A673 (cell line): ENCODE measurements around the gene IGFN1. TPM values are rescaled to one million over a fixed set of nuclear protein-coding genes. Genes with fewer than 3 reads are reported as not detected.

Source experiments
- BruUV-seq: library from RNA; stranded (reverse); fragments of 400-500 nt; replicated peaks from 2 replicates; lab custom pipeline; 2021; lab: Mats Ljungman, UMichigan
- CTCF ChIA-PET: fragments of 300-600 bp; sonication (Branson Sonifier 250); formaldehyde crosslinking; loops from one replicate; lab custom pipeline; 2022; ENCODE audit warnings: antibody characterized with exemption; lab: Charles Lee
- POLR2A ChIA-PET: fragments of 300-600 bp; sonication (Branson Sonifier 250); formaldehyde crosslinking; loops from one replicate; lab custom pipeline; 2022; ENCODE audit warnings: antibody characterized with exemption; ENCODE audit not compliant: low non-redundant PET; lab: Charles Lee
- DNase-seq: peaks from one replicate; pipeline ENCODE4 v3.0.0-alpha.2; 2015; ENCODE audit warnings: low spot score
- H3K27ac ChIP-seq: fragments of 200-600 bp; sonication (generic); 2 replicates; pipeline ENCODE4 v1.5.1; 2016; ENCODE audit warnings: mixed run types, low read depth, mild to moderate bottlenecking, mixed read lengths, antibody characterized with exemption, low read length; ENCODE audit not compliant: poor library complexity, severe bottlenecking
- H3K27me3 ChIP-seq: fragments of 200-600 bp; sonication (generic); replicated peaks from 2 replicates; pipeline ENCODE4 v1.6.1; 2017; ENCODE audit warnings: mixed run types, low read depth, mild to moderate bottlenecking, mixed read lengths, antibody characterized with exemption, low read length; ENCODE audit not compliant: insufficient read depth, poor library complexity
- H3K36me3 ChIP-seq: fragments of 200-600 bp; sonication (generic); 2 replicates; pipeline ENCODE4 v1.6.1; 2016; ENCODE audit warnings: mixed run types, mild to moderate bottlenecking, mixed read lengths, antibody characterized with exemption, low read length; ENCODE audit not compliant: insufficient read depth, poor library complexity, severe bottlenecking
- H3K4me1 ChIP-seq: fragments of 200-600 bp; sonication (generic); 2 replicates; pipeline ENCODE4 v1.6.1; 2017; ENCODE audit warnings: mixed run types, mild to moderate bottlenecking, mixed read lengths, antibody characterized with exemption, low read length; ENCODE audit not compliant: insufficient read depth, poor library complexity, severe bottlenecking
- H3K4me3 ChIP-seq: fragments of 200-600 bp; sonication (generic); 2 replicates; pipeline ENCODE4 v1.5.1; 2016; ENCODE audit warnings: low read depth, mixed run types, mild to moderate bottlenecking, mixed read lengths, low read length; ENCODE audit not compliant: poor library complexity, severe bottlenecking
- H3K9me3 ChIP-seq: fragments of 200-600 bp; sonication (generic); 2 replicates; pipeline ENCODE4 v1.6.1; 2016; ENCODE audit warnings: mixed run types, low read depth, mild to moderate bottlenecking, mixed read lengths, antibody characterized with exemption, low read length; ENCODE audit not compliant: poor library complexity, severe bottlenecking
- EZH2 ChIP-seq: fragments of 200-600 bp; sonication (generic); IDR thresholded peaks from 2 replicates; pipeline ENCODE4 v1.6.1; 2017; ENCODE audit warnings: borderline replicate concordance, low read depth, mild to moderate bottlenecking, mixed read lengths, antibody characterized with exemption, low read length; ENCODE audit not compliant: poor library complexity, severe bottlenecking
- intact Hi-C: fragments of 100-400 bp; cut with micrococcal nuclease; formaldehyde crosslinking; loops from one replicate; pipeline ENCODE4 v1.10.0; 2022; ENCODE audit not compliant: unreplicated experiment
- total RNA-seq: library from RNA; stranded (reverse); gene quantifications from 2 replicates; pipeline ENCODE4 v1.2.3, GENCODE V29; 2021
- TF ChIP-seq, protein P1 (sequence below): fragments of 300-800, 200-600 bp; sonication (generic); conservative IDR thresholded peaks from 2 replicates; pipeline ENCODE4 v1.5.1; 2017; ENCODE audit warnings: low read depth, mild to moderate bottlenecking, antibody characterized with exemption, low read length, moderate library complexity, mixed read lengths

IGFN1 gene
- total RNA-seq, 1 experiment from 2014 or later: 1.2 TPM

GRCh38 chr1:201185527-201186128 lies 5.0 kb upstream of the IGFN1 start:
- H3K9me3 ChIP-seq: no peaks in the 10 kb centered on the region
- CTCF ChIA-PET: no interaction called here
- no peaks in the 10 kb centered on the region for H3K36me3 ChIP-seq
- TF ChIP-seq EZH2: no peak
- TF ChIP-seq, protein P1, sequence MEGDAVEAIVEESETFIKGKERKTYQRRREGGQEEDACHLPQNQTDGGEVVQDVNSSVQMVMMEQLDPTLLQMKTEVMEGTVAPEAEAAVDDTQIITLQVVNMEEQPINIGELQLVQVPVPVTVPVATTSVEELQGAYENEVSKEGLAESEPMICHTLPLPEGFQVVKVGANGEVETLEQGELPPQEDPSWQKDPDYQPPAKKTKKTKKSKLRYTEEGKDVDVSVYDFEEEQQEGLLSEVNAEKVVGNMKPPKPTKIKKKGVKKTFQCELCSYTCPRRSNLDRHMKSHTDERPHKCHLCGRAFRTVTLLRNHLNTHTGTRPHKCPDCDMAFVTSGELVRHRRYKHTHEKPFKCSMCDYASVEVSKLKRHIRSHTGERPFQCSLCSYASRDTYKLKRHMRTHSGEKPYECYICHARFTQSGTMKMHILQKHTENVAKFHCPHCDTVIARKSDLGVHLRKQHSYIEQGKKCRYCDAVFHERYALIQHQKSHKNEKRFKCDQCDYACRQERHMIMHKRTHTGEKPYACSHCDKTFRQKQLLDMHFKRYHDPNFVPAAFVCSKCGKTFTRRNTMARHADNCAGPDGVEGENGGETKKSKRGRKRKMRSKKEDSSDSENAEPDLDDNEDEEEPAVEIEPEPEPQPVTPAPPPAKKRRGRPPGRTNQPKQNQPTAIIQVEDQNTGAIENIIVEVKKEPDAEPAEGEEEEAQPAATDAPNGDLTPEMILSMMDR: no peak
- POLR2A ChIA-PET: no interaction called here
- H3K27ac ChIP-seq: no peak overlapping the region
- peaks cover 7% of the 10 kb centered on the region for H3K4me1 ChIP-seq
- intact Hi-C loops: no loop called here
- H3K27me3 ChIP-seq: no peaks in the 10 kb centered on the region
- DNase-seq: no peak
- no TSS peak for BruUV-seq
- H3K4me3 ChIP-seq: no peak overlapping the region

GRCh38 chr1:201186192-201186591 lies 4.4 kb upstream of the IGFN1 start:
- H3K27me3 ChIP-seq: no peaks in the 10 kb centered on the region
- TF ChIP-seq, protein P1: no peak
- TF ChIP-seq EZH2: no peak
- peaks cover 7% of the 10 kb centered on the region for H3K4me1 ChIP-seq
- intact Hi-C loops: no loop called here
- H3K4me3 ChIP-seq: no peak overlapping the region
- CTCF ChIA-PET: no interaction called here
- no peak overlapping the region for H3K27ac ChIP-seq
- BruUV-seq: no TSS peak
- no peak for DNase-seq
- no peaks in the 10 kb centered on the region for H3K36me3 ChIP-seq
- no peaks in the 10 kb centered on the region for H3K9me3 ChIP-seq
- POLR2A ChIA-PET: no interaction called here

- CTCF ChIA-PET: no interaction called here
- no peak for DNase-seq
- no TSS peak for BruUV-seq
- peaks cover 12% of the 10 kb centered on the region for H3K4me1 ChIP-seq
- H3K4me3 ChIP-seq: no peak overlapping the region
- TF ChIP-seq EZH2: no peak
- TF ChIP-seq, protein P1: no peak
- H3K9me3 ChIP-seq: no peaks in the 10 kb centered on the region
- intact Hi-C loops: no loop called here
- no peaks in the 10 kb centered on the region for H3K27me3 ChIP-seq
- H3K36me3 ChIP-seq: no peaks in the 10 kb centered on the region
- POLR2A ChIA-PET: interaction anchor here (0.7 kb wide), 1 partner anchor 11 kb away, joined by 3 read pairs; no protein-coding TSS in a partner anchor
- no peak overlapping the region for H3K27ac ChIP-seq
Observed at GRCh38 chr1:201189085-201189484, 1.5 kb upstream of the IGFN1 start.
